ENCODE results near the gene LUC7L.
"Not testable (repeated sequence)": the region's sequence is repeated elsewhere in the genome, so short reads cannot be mapped to it uniquely, and the experiment has no call there.

The LUC7L gene

GRCh38 chr16:164134-164823 lies 65.0 kb downstream of the LUC7L start:
- not testable (repeated sequence) for DNase-seq

- not testable (repeated sequence) for DNase-seq
Measured at GRCh38 chr16:163696-164095, 65.6 kb downstream of the LUC7L start.

DNA sequence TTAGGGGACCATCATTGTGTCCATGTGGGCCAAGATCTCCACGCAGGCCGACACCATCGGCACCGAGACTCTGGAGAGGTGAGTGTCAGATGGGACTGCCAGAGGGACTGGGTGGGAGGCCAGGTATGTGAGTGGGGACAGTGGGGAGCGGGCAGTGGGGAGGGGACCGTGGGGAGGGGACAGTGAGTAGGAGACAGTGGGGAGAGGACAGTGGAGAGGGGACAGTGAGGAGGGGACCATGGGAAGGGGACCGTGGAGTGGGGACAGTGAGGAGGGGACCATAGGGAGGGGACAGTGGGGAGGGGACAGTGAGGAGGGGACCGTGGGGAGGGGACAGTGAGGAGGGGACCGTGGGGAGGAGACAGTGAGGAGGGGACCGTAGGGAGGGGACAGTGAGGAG lies 66.1 kb downstream of the LUC7L start:
- DNase-seq = not testable (repeated sequence)

DNA sequence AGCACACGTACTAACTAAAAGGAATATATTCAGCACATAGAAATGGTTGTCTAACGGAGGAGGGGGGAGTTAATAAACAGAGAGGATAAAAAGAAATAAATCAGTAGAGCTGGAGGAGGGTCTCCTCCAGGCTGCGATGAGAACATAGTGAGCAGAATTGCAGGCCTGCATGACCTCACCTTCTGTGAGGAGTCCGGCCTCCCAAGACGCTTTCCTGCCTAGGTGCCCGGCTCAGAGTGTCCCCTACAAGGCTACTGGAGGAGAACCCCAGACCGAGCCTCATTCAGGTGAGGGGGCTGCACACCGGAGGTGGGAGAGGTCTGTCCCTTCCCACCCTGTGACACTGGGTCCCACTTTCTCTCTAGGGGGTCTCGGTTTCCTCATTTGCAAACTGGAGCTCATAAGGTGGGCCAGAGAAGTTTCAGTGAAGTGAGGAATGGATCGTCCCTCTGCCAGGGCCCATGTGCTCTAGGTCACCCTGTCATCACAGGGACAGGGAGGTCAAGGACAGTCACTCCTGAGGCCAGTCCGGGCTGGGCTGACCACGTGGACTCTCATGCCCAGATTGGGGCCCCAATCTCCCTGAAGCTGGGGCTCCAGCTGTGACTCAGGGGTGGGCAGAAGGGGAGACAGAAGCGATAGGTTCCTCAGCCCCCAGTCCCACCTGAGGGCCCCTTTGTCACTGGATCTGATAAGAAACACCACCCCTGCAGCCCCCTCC lies 66.8 kb downstream of the LUC7L start:
- no peak for DNase-seq

- DNase-seq = no peak
Measured at GRCh38 chr16:160691-161190, 68.5 kb downstream of the LUC7L start.

GRCh38 chr16:160242-160641 lies 69.0 kb downstream of the LUC7L start:
- not testable (repeated sequence) for DNase-seq

- no peak for DNase-seq
Measured at GRCh38 chr16:159136-159849, 70.0 kb downstream of the LUC7L start.

GRCh38 chr16:155031-155398 lies 74.2 kb downstream of the LUC7L start:
- no peak for DNase-seq

- no peak for DNase-seq
Measured at GRCh38 chr16:154217-155030, 74.8 kb downstream of the LUC7L start.

DNA sequence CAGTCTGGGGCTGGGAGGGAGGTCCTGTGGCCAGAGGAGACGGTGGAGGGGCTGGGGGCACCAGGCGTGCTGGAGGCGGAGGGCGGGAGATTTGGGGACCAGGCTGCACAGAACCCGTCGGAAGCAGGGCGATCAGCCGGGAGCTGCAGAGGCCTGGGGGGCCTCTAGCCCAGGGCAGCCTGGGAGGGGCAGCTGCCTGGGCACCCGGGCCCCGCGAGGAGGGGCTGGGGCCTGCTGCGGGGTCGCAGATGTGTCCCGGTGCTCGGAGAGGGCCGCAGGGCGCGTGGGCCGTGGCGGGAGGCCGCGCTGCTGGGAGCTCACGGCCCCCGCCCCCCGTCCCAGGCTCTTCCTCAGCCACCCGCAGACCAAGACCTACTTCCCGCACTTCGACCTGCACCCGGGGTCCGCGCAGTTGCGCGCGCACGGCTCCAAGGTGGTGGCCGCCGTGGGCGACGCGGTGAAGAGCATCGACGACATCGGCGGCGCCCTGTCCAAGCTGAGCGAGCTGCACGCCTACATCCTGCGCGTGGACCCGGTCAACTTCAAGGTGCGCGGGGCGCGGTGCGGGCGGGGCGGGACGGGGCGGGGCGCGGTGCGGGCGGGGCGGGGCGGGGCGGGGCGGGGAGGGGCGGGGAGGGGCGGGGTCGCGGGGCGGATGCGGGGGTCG lies 75.6 kb downstream of the LUC7L start:
- not testable (repeated sequence) for DNase-seq

GRCh38 chr16:153129-153521 lies 76.1 kb downstream of the LUC7L start:
- DNase-seq = not testable (repeated sequence)

- no peak for DNase-seq
Measured at GRCh38 chr16:152141-153128, 76.8 kb downstream of the LUC7L start, which contains the start of gene HBZ. HBZ (plus strand) TSS chr16:152644; CDS start chr16:152910, 266 bp downstream.

GRCh38 chr16:149024-149660 lies 80.1 kb downstream of the LUC7L start:
- DNase-seq = no peak

DNA sequence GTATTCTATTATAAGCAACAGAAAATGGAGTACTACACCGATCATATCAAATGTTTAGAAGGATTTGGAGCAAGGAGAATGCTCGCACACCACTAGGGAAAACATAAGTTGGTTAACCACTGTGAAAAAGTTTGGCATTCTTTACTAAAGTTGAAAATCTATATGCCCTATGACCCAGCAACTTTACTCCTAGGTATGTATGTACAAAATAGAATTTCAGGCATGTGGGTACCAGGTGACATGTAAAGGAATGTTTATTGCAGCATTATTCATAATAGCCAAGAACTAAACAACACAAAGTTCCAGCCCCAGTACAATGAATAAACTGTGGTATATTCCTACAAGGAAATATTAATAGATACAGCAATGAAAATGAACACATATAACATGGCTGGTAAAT lies 82.6 kb downstream of the LUC7L start:
- DNase-seq = no peak

DNA sequence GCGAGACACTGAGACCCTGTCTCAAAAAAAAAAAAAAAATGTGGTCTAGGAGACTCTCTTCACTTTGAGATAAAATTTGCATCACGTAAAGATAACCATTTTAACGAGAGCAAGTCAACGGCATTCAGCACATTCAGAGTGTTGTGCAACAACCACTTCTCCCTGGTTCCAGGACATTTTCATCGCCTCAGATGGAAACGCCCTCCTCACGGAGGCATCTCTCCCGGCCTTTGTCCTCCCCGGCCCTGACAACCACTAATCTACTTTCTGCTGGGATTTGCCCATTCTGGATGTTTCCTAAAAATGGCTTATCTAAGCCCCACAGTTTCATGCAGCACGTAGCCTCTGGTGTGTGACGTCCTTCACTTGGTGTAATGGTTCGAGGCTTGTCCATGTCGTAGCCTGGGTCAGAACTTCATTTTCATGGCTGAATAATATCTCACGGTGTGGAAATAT lies 84.4 kb downstream of the LUC7L start:
- DNase-seq = no peak

- DNase-seq = no peak
Measured at GRCh38 chr16:143456-143855, 85.8 kb downstream of the LUC7L start.

DNA sequence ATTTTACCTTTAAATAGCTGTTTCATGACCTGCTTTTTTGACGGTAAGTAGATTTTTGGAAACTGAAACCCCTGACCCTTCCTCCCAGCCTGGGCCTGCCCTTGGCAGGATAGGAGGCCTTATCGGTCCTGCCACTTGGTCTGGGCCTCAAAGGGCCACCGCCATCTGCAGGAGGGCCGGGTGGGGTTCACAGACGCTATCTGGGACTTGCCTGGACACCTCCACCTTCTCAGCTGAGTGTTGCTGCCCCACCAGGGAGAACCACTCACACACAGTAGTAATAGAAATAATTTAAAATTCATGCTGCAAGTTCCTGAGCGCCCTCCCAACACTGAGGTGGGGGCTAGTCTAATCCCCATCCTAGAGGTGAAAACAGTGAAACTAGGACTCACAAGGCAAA lies 86.2 kb downstream of the LUC7L start:
- DNase-seq = no peak

GRCh38 chr16:142405-142967 lies 86.8 kb downstream of the LUC7L start:
- DNase-seq = no peak

- DNase-seq = no peak
Measured at GRCh38 chr16:140175-140857, 88.9 kb downstream of the LUC7L start.

Measured in activated gamma-delta T cell treated with Interleukin-2 at 50 U/mL for 16 hours (primary cell).